ENCODE measurements around the gene LRRC8C. TPM values are rescaled to one million over a fixed set of nuclear protein-coding genes. Genes with fewer than 3 reads are reported as not detected.

Gene LRRC8C
- total RNA-seq, 1 donor from 2014 or later = 20.1 TPM

DNA sequence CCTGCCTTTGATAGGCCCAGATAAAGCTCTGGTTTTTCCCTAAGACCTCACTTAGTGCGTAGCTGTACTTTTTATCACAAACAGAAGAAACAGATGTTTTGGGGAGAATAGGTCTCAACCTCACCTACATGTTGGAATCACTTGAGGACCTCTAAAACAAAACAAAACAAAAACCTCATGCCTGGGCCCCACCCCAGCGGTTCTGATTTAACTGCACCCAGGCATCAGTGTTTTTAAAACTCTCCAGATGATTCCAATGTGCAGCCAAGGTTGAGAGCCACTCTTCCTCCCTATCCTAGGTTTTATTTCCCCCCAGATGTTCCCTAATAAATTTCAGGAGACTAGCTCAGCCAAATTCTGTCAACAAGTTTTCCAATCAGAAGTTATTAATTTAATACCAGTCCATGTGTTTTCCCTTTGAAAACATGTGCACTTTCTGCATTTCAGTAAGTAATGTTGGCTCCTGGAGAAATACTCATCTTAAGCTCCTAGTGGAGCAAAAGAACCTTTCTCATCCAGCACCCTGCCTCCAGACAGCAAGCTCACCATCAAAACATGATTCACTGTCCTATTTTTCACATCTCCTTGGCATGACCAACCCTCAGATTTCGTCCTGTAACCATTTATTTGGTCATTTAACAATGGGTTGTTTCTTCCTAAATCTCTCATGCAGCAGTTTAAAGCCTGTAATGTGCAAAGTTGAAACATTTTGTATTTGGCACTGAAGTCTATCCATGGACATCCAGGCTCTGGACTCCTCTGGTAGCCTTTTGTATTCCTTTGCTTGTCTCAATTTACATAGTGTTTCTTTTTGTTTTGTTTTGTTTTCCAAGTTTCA lies 27.5 kb downstream of the LRRC8C start:
- H3K27me3 Mint-ChIP-seq (ENCODE audit: unreplicated experiment) = no peaks in the 10 kb centered on the region
- H3K4me1 Mint-ChIP-seq (ENCODE audit: unreplicated experiment) = peaks cover 8% of the 10 kb centered on the region

DNA sequence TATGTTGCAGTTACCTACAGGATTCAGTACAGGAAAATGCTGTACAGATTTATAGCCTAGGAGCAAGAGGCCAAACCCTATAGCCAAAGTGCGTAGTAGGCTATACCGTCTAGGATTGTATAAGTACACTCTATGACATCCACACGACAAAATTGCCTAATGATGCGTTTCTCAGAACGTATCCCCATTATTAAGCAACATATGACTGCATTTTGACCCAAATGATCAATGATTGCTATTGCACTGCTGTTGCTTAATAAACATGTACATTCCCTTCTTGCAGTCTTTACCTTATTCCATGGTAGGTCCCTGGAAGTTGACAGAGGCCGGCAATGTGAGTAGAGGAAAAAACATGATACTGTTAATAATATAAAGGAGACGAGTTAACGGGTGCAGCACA lies 33.0 kb downstream of the LRRC8C start:
- no peak overlapping the region for H3K4me3 Mint-ChIP-seq (ENCODE audit: unreplicated experiment)
- TF ChIP-seq, protein P1, sequence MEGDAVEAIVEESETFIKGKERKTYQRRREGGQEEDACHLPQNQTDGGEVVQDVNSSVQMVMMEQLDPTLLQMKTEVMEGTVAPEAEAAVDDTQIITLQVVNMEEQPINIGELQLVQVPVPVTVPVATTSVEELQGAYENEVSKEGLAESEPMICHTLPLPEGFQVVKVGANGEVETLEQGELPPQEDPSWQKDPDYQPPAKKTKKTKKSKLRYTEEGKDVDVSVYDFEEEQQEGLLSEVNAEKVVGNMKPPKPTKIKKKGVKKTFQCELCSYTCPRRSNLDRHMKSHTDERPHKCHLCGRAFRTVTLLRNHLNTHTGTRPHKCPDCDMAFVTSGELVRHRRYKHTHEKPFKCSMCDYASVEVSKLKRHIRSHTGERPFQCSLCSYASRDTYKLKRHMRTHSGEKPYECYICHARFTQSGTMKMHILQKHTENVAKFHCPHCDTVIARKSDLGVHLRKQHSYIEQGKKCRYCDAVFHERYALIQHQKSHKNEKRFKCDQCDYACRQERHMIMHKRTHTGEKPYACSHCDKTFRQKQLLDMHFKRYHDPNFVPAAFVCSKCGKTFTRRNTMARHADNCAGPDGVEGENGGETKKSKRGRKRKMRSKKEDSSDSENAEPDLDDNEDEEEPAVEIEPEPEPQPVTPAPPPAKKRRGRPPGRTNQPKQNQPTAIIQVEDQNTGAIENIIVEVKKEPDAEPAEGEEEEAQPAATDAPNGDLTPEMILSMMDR (IDR thresholded peaks at IDR 0.05; ENCODE audit: unreplicated experiment) = no peak

More for the DNA sequence above, 27.5 kb downstream of the LRRC8C start:
- no peak for DNase-seq (ENCODE audit: low spot score)
- TF ChIP-seq, protein P1 (IDR thresholded peaks at IDR 0.05; ENCODE audit: unreplicated experiment) = no peak
- H3K9me3 Mint-ChIP-seq (ENCODE audit: unreplicated experiment) = peaks cover 3% of the 10 kb centered on the region
- no peak overlapping the region for H3K4me3 Mint-ChIP-seq (ENCODE audit: unreplicated experiment)
- peaks cover 24% of the 10 kb centered on the region for H3K36me3 Mint-ChIP-seq (ENCODE audit: low read depth, unreplicated experiment)
- no peak overlapping the region for H3K27ac Mint-ChIP-seq (ENCODE audit: unreplicated experiment)

DNA sequence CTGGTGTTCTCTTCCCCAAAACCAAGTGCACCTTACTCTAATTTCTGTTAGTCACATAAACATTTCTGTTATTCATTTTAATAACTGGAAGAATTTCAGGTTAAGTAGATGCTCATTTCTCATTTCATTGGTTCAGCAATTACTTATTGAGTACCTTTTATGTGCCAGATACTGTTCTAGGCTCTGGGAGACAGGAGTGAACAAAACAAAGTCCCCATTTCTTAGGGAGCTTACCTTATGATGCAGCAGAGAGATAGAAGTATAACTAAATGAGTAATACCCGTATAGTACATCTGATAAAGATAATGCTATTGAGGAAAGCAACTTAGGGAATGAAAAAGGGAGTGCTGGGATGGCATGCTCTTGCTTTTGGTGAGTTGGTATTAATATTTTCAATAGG lies 33.7 kb downstream of the LRRC8C start:
- H3K27ac Mint-ChIP-seq (ENCODE audit: unreplicated experiment) = no peak overlapping the region
- DNase-seq (ENCODE audit: low spot score) = no peak
- no peak overlapping the region for H3K4me3 Mint-ChIP-seq (ENCODE audit: unreplicated experiment)
- H3K36me3 Mint-ChIP-seq (ENCODE audit: low read depth, unreplicated experiment) = peaks cover 17% of the 10 kb centered on the region
- TF ChIP-seq, protein P1 (IDR thresholded peaks at IDR 0.05; ENCODE audit: unreplicated experiment) = no peak
- H3K4me1 Mint-ChIP-seq (ENCODE audit: unreplicated experiment) = peaks cover 17% of the 10 kb centered on the region
- no peaks in the 10 kb centered on the region for H3K27me3 Mint-ChIP-seq (ENCODE audit: unreplicated experiment)
- peaks cover 3% of the 10 kb centered on the region for H3K9me3 Mint-ChIP-seq (ENCODE audit: unreplicated experiment)

More for the DNA sequence above, 33.0 kb downstream of the LRRC8C start:
- Mint-ChIP-seq H3K9me3 (ENCODE audit: unreplicated experiment) (peaks cover 3% of the 10 kb centered on the region), H3K27ac (ENCODE audit: unreplicated experiment) (no peak overlapping the region), H3K4me1 (ENCODE audit: unreplicated experiment) (peaks cover 12% of the 10 kb centered on the region), H3K27me3 (ENCODE audit: unreplicated experiment) (no peaks in the 10 kb centered on the region), H3K36me3 (ENCODE audit: low read depth, unreplicated experiment) (peaks cover 20% of the 10 kb centered on the region)
- DNase-seq (ENCODE audit: low spot score) = no peak

DNA sequence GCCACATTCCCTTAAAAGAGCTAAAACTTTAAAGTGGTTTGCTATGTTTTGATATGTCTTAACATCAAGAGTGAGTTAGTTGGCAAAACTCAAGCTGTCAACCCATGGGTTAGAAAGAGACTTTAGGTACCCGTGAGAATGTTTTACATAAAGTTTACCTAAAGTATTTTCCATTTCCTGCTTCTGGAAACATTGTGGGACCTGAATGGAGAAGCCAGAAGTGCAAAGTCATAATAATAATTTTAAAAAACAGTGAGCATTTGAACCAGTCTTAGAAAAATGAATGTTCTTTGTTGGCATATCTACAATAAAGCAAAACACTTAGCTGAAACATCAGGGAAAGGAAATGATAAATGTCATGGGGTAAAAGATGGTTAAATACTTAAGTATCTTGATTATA lies 34.8 kb downstream of the LRRC8C start:
- TF ChIP-seq, protein P1 (IDR thresholded peaks at IDR 0.05; ENCODE audit: unreplicated experiment) = no peak
- Mint-ChIP-seq H3K4me1 (ENCODE audit: unreplicated experiment) (peaks cover 17% of the 10 kb centered on the region), H3K9me3 (ENCODE audit: unreplicated experiment) (no peaks in the 10 kb centered on the region), H3K36me3 (ENCODE audit: low read depth, unreplicated experiment) (peaks cover 8% of the 10 kb centered on the region), H3K27ac (ENCODE audit: unreplicated experiment) (no peak overlapping the region), H3K4me3 (ENCODE audit: unreplicated experiment) (no peak overlapping the region), H3K27me3 (ENCODE audit: unreplicated experiment) (no peaks in the 10 kb centered on the region)
- DNase-seq (ENCODE audit: low spot score) = no peak

DNA sequence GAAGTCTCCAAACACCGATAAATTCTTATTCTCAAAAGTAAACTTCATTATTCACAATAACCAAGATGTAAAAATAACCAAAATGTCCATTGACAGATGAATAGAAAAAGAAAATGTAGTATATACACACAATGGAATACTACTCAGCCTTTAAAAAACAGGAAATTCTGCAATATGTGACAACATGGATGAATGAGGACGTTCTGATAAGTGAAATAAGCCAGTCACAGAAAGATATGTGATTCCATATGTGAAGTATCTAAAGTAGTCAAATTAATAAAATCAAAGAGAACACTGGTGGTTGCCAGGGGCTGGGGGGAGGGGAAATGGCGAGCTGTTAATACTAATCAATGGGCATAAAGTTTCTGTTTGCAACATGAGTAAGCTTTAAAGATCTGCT lies 36.0 kb downstream of the LRRC8C start:
- Mint-ChIP-seq H3K36me3 (ENCODE audit: low read depth, unreplicated experiment) (peaks cover 4% of the 10 kb centered on the region), H3K4me1 (ENCODE audit: unreplicated experiment) (peaks cover 13% of the 10 kb centered on the region), H3K4me3 (ENCODE audit: unreplicated experiment) (no peak overlapping the region), H3K27ac (ENCODE audit: unreplicated experiment) (no peak overlapping the region), H3K27me3 (ENCODE audit: unreplicated experiment) (no peaks in the 10 kb centered on the region), H3K9me3 (ENCODE audit: unreplicated experiment) (no peaks in the 10 kb centered on the region)
- TF ChIP-seq, protein P1 (IDR thresholded peaks at IDR 0.05; ENCODE audit: unreplicated experiment) = no peak
- DNase-seq (ENCODE audit: low spot score) = no peak

Measured in endothelial cell (in vitro differentiated cells).